Dermis microvascular lymphatic vessel endothelial cell (primary cell): ENCODE results near the gene VAV2. TPM values are rescaled to one million over a fixed set of nuclear protein-coding genes. Genes with fewer than 3 reads are reported as not detected.

Source experiments
- DNase-seq, 2 donors: peaks; one replicate each; pipeline versions ENCODE4 v3.0.0 to v3.0.0-alpha.2; 2010; ENCODE audit warnings: low read depth in 2 of 2
- total RNA-seq: library from RNA; depleted of rRNA; stranded (reverse); fragments of >200 nt; gene quantifications from 2 replicates; pipeline ENCODE4 v1.2.1, GENCODE V29; 2014

Gene VAV2, protein sequence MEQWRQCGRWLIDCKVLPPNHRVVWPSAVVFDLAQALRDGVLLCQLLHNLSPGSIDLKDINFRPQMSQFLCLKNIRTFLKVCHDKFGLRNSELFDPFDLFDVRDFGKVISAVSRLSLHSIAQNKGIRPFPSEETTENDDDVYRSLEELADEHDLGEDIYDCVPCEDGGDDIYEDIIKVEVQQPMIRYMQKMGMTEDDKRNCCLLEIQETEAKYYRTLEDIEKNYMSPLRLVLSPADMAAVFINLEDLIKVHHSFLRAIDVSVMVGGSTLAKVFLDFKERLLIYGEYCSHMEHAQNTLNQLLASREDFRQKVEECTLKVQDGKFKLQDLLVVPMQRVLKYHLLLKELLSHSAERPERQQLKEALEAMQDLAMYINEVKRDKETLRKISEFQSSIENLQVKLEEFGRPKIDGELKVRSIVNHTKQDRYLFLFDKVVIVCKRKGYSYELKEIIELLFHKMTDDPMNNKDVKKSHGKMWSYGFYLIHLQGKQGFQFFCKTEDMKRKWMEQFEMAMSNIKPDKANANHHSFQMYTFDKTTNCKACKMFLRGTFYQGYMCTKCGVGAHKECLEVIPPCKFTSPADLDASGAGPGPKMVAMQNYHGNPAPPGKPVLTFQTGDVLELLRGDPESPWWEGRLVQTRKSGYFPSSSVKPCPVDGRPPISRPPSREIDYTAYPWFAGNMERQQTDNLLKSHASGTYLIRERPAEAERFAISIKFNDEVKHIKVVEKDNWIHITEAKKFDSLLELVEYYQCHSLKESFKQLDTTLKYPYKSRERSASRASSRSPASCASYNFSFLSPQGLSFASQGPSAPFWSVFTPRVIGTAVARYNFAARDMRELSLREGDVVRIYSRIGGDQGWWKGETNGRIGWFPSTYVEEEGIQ
- total RNA-seq = 15.0 and 20.6 TPM in 2 replicates

DNA sequence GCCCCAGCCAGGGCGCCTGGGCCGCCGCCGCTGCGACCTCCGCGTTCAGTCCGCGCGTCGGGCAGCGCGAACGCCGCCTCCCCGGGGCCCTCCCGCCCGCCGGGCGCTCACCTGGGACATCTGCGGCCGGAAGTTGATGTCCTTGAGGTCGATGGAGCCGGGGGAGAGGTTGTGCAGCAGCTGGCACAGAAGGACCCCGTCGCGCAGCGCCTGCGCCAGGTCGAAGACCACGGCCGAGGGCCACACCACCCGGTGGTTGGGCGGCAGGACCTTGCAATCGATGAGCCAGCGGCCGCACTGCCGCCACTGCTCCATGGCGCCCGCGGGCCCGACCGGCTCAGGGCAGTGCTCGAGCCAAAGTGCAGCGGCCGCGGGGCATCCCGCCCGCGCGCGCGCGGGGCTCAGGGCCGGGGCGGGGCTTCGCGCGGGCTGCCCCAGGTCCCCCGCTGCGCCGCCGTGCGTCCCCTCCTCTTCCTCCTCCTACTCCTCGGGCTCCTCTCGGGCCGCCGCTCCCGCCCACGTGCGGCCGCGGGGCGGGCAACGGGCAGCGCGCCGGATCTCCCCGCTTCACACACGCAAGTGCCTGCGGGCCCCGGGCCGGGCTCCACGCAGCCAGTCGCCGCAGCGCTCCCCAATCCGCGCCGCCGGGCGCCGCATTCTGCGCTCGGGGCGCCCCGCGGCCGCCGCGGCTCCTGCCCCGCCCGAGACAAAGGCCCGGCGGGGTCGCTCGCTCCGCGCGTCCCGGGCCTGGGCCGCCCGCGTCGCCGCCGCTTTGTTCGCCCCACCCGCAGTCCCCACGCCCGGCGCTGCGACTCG lies at the start of gene VAV2:
TSS of gene VAV2 (minus strand) at position 361 of the 816 bp plus-strand sequence. CDS start at position 315, 46 bp downstream.
- DNase-seq = peak in 1 of 2 donors; percentile 70

DNA sequence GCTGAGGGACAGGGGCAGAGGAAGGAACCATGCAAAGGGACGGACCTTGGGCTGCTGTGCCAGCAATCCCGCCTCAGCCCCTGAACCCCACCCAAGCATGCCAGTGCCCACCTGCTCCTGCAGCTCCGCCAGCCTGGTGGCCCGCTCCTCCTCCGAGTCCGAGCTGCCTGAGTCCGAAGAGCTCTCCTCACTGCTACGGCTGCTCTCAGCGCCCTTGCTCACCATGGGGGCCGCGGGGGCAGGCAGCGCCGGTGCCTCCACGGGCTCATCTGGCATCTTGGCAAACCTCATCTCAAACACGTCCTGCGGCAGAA lies 49.5 kb upstream of the VAV2 start:
- DNase-seq = no peak

DNA sequence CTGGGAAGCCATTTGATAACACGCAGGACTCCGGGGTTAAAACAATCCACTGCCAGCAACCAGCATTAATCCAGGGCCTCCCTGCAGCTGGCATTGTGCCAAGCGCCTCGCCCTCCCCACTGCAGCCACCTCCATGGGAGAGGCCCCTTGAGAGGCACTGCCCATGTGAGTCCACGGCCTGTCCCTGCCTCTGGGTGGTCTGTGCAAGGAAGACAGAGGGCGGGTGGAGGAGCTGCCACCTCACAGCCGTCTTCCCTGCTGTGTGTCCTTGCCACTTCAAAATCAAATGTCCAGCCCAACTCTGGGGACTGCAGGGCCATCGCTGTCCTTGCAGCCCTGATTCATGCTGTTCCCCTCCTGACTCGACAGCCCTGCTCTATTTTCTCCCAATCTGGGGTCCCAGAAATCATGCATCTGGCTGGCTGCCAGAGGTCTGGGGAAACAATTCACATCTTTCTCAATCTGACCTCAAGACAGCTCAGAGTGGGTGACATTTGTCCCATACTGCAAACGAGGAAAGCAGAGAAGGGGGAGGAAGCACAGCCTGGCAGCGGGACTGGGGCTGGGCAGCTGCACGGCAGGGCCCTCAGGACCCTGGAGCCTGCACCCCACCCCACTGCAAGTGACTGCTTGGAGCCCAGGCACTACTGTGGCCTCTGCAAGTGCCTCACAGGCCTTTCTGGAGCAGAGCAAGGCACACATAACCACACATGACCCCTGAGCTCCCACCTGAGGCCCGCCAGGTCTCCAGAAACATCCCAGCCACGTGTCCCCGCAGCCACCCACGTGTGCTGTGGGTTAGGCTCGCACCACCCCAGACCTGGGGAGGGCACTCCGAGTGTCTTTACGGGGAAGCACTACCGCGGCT lies 48.9 kb upstream of the VAV2 start:
- no peak for DNase-seq

DNA sequence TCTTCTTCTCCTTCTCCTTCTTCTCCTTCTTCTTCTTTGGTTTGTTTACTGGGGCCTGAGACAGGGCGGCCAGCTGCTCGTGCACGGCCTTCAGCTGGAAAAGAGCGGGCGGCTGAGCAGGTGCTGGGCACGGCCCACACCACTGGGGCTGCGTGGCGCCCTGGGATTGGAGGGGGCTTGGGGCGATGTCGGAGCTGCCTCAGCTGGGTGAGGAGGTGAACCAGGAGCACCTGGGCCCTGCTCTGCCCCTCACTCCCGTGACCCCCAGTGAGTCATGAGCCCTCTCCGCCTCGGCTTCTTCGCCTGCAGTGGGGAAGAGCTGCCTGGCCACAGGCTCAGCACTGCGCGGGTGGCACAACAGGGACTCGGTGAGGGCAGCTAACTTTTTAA lies 48.0 kb upstream of the VAV2 start:
- DNase-seq = no peak

DNA sequence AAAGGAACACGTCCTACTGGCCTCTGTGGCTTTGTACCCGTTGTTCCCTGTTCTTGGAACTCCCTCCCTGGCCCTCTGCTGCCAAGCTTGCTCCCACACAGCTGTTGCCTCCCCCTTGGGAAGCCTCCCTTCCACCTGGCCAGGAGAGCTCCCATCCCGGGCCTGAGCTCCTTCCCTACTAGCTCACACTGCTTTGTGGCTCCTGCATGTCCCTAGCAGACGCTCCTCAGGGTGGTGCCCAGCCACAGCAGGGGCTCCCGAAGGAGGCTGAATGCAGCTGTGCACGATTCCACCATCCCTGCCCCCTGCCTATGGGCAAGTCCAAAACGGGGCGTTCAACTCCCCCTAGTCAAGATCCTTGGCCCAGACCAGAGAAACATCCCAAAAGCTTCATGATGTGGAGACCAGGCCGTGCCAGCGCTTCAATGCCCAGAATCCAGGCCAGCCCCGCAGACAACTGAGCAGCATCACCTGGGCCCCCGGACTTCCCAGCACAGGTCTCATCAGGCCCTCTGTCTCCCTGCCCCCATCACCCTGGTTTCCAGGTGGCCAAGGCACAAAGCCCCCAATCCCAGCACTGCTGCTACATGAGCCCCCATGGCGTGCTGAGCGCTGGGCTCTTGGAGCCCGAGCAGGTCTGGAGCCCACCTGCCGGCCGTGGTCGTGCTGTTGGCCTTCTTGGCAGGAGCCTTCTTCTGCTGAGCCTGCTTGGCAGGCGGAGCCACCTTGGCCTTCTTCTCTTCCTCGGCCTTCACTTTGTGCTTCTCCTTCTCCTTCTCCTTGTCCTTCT lies 47.5 kb upstream of the VAV2 start:
- DNase-seq = no peak

DNA sequence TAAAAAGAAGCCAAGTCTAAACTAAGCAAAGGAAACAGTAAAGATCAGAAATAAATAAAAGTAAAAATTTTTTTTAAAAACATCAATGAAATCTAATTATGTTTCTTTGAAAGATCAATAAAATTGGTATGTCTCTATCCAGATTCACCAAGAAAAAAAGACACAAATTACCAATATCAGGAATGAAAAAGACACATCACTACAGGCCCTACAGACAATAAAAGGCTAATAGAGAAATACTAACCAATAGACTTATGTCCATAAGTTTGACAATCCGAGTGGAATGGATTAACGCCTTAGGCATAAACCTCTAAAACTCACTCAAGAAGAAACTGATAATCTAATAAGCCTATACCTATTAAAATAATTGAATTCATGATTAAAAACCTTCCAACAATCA lies 45.5 kb upstream of the VAV2 start:
- DNase-seq = no peak

DNA sequence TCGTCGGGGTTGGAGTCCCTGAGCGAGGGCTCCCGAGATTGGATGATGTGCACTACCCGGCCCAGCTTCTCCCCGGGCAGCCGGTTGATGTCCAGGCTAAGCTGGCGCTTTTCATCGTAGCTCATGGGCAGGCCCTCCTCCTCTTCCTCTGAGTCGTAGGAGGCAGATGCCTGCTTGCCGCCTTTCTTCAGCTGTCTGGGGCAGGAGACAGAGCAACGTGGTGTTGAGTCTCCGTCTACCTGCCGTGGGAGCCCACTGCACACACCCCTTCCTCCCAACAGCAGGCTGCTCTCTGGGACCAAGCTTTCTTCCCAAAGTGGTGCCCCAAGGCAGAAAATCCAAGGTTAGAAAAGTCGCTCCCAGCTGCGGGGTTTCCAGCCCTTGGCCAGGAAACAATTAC lies 44.0 kb upstream of the VAV2 start:
- DNase-seq = no peak

DNA sequence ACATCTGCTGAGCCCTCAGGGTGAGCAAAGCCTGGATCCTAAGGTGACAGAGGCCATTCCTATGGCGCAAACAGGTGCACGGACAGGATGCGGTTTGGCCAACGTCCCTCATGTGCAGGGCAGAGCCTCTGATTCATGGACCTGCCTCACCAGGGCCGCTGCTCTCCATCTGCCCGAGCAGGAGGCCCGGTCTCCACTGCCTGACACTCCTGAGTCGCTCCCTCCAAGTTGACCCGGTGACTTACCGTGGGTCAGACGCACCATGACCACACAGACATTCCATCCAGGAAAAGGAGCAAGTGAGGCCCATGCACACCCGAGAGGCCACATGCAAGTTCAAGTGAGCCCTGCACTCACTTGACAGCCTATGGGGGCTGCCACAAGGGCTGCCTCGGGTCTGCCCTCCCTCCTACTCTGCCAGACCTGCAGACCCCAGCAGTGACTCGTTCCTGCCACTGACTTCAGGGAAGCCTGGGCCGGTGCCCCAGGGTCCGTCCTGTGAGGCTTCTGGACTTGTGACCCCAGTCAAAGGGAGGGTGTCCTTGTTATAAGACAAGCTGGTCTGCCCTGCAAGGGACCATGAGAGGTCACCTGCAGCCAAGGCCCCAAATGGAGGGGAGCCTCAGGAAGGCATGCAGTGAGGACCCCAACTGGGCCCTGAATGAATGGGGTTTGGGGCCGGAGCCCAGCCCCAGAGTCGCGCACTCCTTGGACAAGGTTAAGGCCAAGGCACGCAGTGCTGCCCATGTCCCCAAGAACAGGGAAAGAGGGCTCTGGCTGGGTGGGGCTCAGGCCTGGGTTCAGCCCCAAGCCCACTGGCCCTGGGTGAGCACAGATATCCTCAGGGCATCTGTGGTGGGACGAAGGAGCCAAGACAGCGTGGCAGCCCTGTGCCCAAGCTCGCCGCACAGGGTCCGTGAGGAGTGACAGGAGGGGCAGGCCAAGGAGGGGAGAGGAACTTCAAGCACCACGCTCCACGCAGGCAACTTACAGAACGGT lies 43.2 kb upstream of the VAV2 start:
- DNase-seq = no peak

DNA sequence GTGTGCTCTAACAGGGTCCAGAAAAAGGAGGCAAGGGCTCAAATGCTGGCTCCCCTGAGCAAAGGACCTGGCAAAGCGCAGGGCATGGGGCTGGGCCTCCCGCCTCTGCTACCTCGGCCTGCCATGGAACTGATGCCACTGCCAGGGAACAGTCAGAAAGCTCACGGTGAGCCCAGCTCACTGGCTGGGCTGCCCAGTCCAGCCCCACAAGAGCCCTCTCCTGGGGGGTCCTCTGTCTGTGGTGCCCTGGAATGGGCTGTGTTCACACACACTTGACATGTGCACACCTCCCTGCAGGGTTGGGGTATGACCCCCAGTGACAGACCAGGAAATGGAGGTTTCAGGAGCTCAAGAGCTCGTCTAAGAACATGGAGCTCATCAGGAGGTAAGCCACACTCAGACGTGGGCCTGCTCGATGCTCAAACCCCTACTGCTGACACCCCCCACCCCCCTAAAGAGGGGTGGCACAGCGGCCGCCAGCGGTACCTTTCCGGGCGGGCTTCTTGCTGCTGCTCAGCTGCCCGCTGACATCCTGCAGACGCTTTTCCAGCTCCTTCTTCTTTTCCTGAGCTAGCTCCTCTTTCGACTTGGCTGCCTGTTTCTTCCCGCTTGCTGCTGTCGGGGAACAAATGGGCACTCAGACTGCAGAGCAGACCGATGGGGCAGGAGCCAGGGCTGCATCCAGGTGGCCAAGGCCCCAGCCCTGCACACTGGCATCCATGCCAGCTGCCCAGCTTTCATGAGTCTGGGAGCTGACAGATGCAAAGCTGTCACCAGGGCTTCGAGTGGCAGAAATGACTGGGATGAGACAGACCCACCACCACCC lies 42.3 kb upstream of the VAV2 start:
- no peak for DNase-seq

DNA sequence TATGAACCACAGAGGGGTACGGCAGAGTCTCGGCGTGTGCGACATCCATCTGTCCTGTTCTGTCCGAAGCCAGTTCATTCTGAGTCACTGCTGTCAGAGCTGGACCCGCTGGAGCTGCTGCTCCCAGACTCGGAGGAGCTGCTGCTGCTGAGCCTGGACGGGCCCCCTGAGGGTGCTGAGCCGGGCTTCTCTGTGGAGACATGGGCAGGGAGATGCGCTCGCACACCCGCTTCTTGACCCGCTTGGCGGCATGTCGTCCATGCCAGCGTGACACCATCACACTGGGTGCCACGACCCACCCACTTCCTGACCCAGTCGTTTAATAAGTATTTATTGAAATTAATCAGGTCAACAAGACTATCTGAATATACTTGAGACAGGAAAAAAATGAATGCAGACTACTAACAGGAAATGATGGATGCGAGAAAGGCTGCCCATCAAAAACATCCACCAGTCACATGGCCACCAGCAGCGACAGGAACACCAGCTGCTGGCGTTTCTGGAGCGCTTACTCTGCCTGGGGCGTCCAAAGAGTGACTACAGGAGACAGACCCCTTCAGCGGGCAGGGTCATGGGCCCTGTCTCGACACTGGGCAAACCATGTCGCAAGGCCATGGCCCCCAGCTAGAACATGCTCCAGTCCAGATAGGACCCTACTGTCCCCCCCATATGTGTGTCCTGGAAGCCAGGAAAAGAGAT lies 41.5 kb upstream of the VAV2 start:
- no peak for DNase-seq

DNA sequence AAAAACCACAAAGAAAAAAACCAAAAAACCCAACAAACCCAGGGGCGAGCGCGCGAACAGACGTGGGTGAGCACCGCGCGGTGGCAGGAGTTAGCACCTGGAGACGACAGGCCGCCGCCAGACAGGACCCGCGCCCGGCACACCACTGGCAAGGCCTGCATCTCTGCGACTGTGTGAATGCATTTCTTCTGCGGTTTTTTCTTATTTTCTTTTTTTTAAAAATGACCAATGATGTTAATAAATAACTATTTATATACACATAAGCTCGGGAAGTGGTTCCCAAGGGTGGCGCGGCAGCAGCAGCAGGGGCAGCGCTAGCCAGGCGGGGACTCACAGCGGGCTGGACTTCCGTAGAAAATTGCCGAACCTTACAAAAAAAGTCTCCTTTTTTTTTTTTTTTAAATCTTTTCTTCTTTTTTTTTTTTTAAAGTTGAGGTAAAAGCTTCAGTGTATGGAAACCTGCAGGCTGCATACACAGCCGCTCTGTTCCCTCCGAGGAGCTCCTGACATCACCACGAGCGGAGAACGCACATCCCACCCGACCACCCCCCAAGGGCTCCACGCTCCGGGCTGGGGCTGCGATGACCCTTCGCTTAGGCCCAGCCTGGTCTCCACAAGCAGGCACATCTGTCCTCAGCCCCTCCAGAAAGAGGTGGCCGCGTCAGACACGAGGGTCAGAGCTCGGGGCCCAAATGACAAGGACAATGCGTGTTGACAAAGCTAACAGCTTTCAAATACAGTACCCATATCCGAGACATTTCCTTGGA lies 40.5 kb upstream of the VAV2 start:
- DNase-seq = no peak

DNA sequence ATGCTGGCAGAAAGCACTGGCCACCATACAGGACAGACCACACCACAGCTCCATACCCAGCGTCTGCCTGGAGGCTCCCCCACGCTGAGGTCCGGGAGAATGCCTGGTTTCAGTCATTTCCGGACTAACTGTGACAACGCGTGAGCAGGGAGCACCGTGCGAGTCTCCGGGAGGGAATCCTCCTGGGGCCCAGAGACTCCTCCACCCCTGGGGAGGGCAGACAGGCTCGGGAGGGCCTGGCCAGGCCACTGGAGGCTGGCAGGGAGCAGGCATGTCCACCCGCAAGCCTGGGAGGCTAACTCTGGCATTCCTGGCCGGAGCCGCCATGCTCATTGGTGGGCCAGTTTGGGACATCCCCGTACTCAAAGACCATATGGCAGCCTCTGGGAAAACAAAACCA lies 39.7 kb upstream of the VAV2 start:
- no peak for DNase-seq

DNA sequence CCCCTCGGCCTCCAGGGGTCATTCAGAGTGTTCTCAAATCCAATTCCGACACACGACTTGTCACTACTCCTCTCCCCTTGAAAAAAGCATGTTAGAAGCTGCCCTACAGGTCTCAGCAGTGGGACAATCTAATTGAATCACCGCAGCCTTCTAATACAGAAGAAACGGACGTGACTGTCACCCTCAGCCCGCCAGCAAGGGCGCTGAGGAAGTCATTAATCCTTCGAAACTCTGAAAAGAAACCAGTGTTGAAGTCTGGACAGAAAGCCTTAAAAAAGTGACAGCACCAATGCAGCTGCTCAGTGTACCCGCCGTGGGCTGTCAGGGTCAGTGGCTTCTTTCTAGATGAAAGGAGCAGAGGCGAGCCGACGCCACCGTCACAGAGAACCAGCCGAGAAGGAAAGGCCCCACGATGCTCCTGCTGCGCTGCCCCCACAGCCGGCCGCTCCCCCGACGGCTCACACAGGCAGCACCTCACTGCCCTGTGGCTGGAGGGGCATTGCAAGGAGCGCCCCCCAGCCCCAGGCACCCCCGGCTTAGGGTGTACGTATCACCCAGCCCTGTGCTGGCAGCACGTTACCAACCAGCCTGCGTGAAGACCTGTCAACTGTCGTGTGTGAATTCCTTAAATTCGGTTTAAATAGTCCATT lies 38.8 kb upstream of the VAV2 start:
- no peak for DNase-seq

DNA sequence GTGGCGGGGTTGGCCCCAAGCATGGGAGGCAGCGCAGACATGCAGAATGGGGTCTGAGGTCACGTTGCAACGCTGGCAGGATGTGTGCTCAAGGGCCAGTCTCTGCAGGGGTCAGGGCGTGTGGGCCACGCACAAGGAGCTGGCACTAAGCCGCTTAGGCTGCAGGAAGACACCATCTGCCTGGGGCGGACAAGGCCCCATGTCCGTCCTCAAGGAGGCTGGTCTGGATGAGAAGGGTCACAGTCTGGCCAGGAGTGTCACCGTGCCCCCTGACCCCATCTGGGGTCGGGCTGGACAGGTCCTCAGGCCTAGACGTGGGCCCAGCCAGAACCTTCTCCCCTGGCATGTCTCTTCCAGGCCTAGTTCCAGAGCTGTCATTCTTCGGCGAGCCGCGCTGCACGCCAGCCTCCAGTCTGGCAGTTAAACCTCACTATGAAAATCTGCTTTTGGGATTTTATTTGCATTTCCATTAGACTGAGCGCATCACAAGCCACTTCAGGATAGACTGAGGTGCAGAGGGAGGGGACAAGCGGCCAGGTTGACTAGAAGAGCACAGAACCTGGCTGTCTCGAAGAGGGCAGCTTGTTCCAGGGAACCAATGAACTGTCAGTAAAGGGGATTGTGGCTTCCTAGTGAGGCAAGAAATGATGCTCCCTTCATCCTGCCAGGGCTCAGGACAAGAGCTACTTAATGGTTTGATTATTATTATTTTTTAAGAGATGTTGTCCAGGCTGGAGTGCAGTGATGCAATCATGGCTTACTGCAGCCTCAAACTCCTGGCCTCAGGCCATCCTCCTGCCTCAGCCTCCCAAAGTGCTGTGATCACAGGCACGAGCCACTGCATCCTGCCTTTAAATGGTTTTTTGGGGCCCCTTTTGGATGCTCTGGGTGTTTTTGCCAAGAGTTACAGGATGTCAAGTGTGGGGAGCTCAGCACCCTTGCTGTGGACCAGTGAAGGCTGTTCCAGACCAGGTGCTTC lies 37.4 kb upstream of the VAV2 start:
- DNase-seq = no peak
